Endothelial cell of umbilical vein (primary cell): ENCODE results near the gene SPATA31E1.

Experiments
- CTCF ChIP-seq, 2 donors: IDR thresholded peaks; 1 replicate in 1 of 2; 2 replicates in 1 of 2; pipeline ENCODE4 v1.5.1; 2011; ENCODE audit warnings: low read length in 2 of 2, mild to moderate bottlenecking in 2 of 2, moderate library complexity in 2 of 2, control low read depth in 1 of 2, inconsistent platforms in 1 of 2, low read depth in 1 of 2; ENCODE audit not compliant: insufficient read depth in 1 of 2; ENCODE audit errors: extremely low read depth in 1 of 2
- EZH2 ChIP-seq: IDR thresholded peaks from 2 replicates; pipeline ENCODE4 v1.6.1; 2012; ENCODE audit warnings: borderline replicate concordance, low read depth, mild to moderate bottlenecking, moderate library complexity, low read length, inconsistent platforms; ENCODE audit not compliant: severe bottlenecking
- JUN ChIP-seq: IDR thresholded peaks from 2 replicates; pipeline ENCODE4 v1.6.1; 2011; ENCODE audit warnings: borderline replicate concordance, low read depth; ENCODE audit not compliant: insufficient read length, insufficient read depth
- MAX ChIP-seq: IDR thresholded peaks from 2 replicates; pipeline ENCODE4 v1.6.1; 2011; ENCODE audit not compliant: insufficient read depth, insufficient read length
- MYC ChIP-seq: IDR thresholded peaks from one replicate; pipeline ENCODE4 v1.6.1; 2011; ENCODE audit warnings: mild to moderate bottlenecking, low read depth, low read length
- POLR2A ChIP-seq: IDR thresholded peaks from 2 replicates; pipeline ENCODE4 v1.6.1; 2012; ENCODE audit warnings: low read depth, mild to moderate bottlenecking, control low read depth, low read length
- POLR2AphosphoS5 ChIP-seq: IDR thresholded peaks from 2 replicates; pipeline ENCODE4 v1.6.1; 2012; ENCODE audit warnings: low read depth, mild to moderate bottlenecking, control low read depth, low read length, moderate library complexity; ENCODE audit not compliant: insufficient read depth

- no peak for TF ChIP-seq MAX
- TF ChIP-seq CTCF (IDR thresholded peaks at IDR 0.05; ENCODE audit: extremely low read depth in 1 of 2, insufficient read depth in 1 of 2, low read depth in 1 of 2, low read length in 2 of 2): no peak
- no peak for TF ChIP-seq POLR2A
- no peak for TF ChIP-seq MYC
- TF ChIP-seq EZH2: no peak
- no peak for TF ChIP-seq POLR2AphosphoS5
- TF ChIP-seq JUN: no peak
Measured at GRCh38 chr9:87875060-87875459, 7.6 kb upstream of the SPATA31E1 start.
